ENCODE data around the gene IGSF6.
"Not testable (repeated sequence)": the region's sequence is repeated elsewhere in the genome, so short reads cannot be mapped to it uniquely, and the experiment has no call there.

- not testable (repeated sequence) for TF ChIP-seq CTCF (IDR thresholded peaks at IDR 0.05); POLR2AphosphoS5 (IDR thresholded peaks at IDR 0.05; ENCODE audit: insufficient read depth in 1 of 2, low read depth in 1 of 2)
Observed at GRCh38 chr16:21631951-21632575, 20.3 kb downstream of the IGSF6 start.

Measured in vagina (tissue), 2 donors.